Ishikawa (cell line): ENCODE measurements around the gene GOLGA2.

Source experiments
- CREB1 ChIP-seq: IDR thresholded peaks from 2 replicates; pipeline ENCODE4 v1.6.1; 2012; ENCODE audit warnings: low read depth
- TAF1 ChIP-seq: IDR thresholded peaks from 2 replicates; pipeline ENCODE4 v1.6.1; 2012; ENCODE audit warnings: low read depth, mild to moderate bottlenecking

DNA sequence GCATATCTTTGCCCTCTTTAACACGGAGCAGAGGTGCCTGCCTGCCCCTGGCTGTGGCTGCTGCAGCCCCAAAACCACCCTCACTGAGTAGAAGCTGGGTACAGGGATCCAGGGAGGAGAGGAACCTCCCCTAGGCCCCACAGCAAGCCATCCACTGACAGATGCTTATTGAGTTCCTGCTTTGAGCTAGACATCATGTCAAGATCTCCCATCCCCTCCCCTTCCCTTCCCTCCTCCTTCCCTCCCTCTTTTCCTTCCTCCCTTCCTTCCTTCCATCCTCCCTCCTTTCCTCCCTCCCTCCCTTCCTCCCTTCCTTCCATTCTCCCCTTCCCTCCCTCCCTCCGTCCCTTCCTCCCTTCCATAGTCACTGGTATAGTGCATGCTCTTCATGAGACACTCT, 29.3 kb downstream of the GOLGA2 start:
- TF ChIP-seq CREB1 (no peak), TAF1 (no peak)
